Muscle layer of colon (tissue), 2 donors: ENCODE results near the gene CHRM4.
A peak's percentile ranks its signal among the peaks of the same experiment; 100 is the strongest.

Source experiments
- H3K27ac ChIP-seq: one replicate; pipeline ENCODE4 v1.7.0; 2013; ENCODE audit warnings: low read depth, mild to moderate bottlenecking, low read length, moderate library complexity
- H3K27me3 ChIP-seq, 2 donors: one replicate each; pipeline ENCODE4 v1.7.0; 2013; ENCODE audit warnings: low read length in 2 of 2, mild to moderate bottlenecking in 2 of 2; ENCODE audit not compliant: insufficient read depth in 2 of 2, control insufficient read depth in 1 of 2
- H3K36me3 ChIP-seq: one replicate; pipeline ENCODE4 v1.7.0; 2013; ENCODE audit warnings: mild to moderate bottlenecking, low read length; ENCODE audit not compliant: insufficient read depth
- H3K4me1 ChIP-seq: one replicate; pipeline ENCODE4 v1.7.0; 2013; ENCODE audit warnings: mild to moderate bottlenecking, low read length; ENCODE audit not compliant: insufficient read depth
- H3K4me3 ChIP-seq, 2 donors: one replicate each; pipeline ENCODE4 v1.7.0; 2013; ENCODE audit warnings: low read length in 2 of 2, low read depth in 1 of 2, mild to moderate bottlenecking in 1 of 2, moderate library complexity in 1 of 2
- H3K9ac ChIP-seq: one replicate; pipeline ENCODE4 v1.7.0; 2013; ENCODE audit warnings: low read length
- H3K9me3 ChIP-seq: one replicate; pipeline ENCODE4 v1.7.0; 2013; ENCODE audit warnings: mild to moderate bottlenecking, low read length
- donor health status: abdominal sarcoma.
- donor health status: Adenocarcinoma of cecum.

CHRM4 gene

GRCh38 chr11:46391578-46392420 lies at the start of gene CHRM4:
Gene CHRM4 (minus strand): TSS chr11:46391776. CDS start chr11:46386557, 5,219 bp downstream.
- H3K4me1 ChIP-seq, result peaks cover 12% of the 10 kb centered on the region
- H3K9ac ChIP-seq, result no peak within 1 kb of the TSS
- peaks cover 5% of the 10 kb centered on the region for H3K36me3 ChIP-seq
- H3K27me3 ChIP-seq, result peaks cover 27 to 51% of the 10 kb centered on the region in 2 donors
- H3K9me3 ChIP-seq, result no peaks in the 10 kb centered on the region
- H3K27ac ChIP-seq, result no peak within 1 kb of the TSS
- peak within 1 kb of the TSS; percentile 23 to 39 for H3K4me3 ChIP-seq

- H3K9ac ChIP-seq, result no peak overlapping the region
- no peaks in the 10 kb centered on the region for H3K4me1 ChIP-seq
- no peaks in the 10 kb centered on the region for H3K9me3 ChIP-seq
- H3K27me3 ChIP-seq, result no peaks in the 10 kb centered on the region
- H3K27ac ChIP-seq, result no peak overlapping the region
- H3K36me3 ChIP-seq, result peaks cover 19% of the 10 kb centered on the region
- H3K4me3 ChIP-seq, result no peak overlapping the region
Measured at GRCh38 chr11:46438211-46438610, 46.6 kb upstream of the CHRM4 start.

- no peak overlapping the region for H3K27ac ChIP-seq
- no peaks in the 10 kb centered on the region for H3K9me3 ChIP-seq
- H3K9ac ChIP-seq, result no peak overlapping the region
- no peak overlapping the region for H3K4me3 ChIP-seq
- peaks cover 22% of the 10 kb centered on the region for H3K36me3 ChIP-seq
- H3K4me1 ChIP-seq, result no peaks in the 10 kb centered on the region
- no peaks in the 10 kb centered on the region for H3K27me3 ChIP-seq
Measured at GRCh38 chr11:46437122-46437689, 45.6 kb upstream of the CHRM4 start.

- no peak overlapping the region for H3K9ac ChIP-seq
- H3K36me3 ChIP-seq, result peaks cover 29% of the 10 kb centered on the region
- H3K27ac ChIP-seq, result no peak overlapping the region
- H3K4me1 ChIP-seq, result no peaks in the 10 kb centered on the region
- no peaks in the 10 kb centered on the region for H3K27me3 ChIP-seq
- H3K4me3 ChIP-seq, result no peak overlapping the region
- H3K9me3 ChIP-seq, result no peaks in the 10 kb centered on the region
Measured at GRCh38 chr11:46436113-46436512, 44.5 kb upstream of the CHRM4 start.

- Histone ChIP-seq H3K36me3 (peaks cover 33% of the 10 kb centered on the region), H3K9me3 (no peaks in the 10 kb centered on the region), H3K9ac (no peak overlapping the region), H3K4me1 (no peaks in the 10 kb centered on the region), H3K27ac (no peak overlapping the region), H3K27me3 (no peaks in the 10 kb centered on the region), H3K4me3 (no peak overlapping the region)
Measured at GRCh38 chr11:46435679-46436078, 44.1 kb upstream of the CHRM4 start.

GRCh38 chr11:46431211-46431610 lies 39.6 kb upstream of the CHRM4 start:
- H3K27me3 ChIP-seq, result no peaks in the 10 kb centered on the region
- no peak overlapping the region for H3K27ac ChIP-seq
- no peak overlapping the region for H3K4me3 ChIP-seq
- no peaks in the 10 kb centered on the region for H3K4me1 ChIP-seq
- no peaks in the 10 kb centered on the region for H3K9me3 ChIP-seq
- no peak overlapping the region for H3K9ac ChIP-seq
- H3K36me3 ChIP-seq, result peaks cover 42% of the 10 kb centered on the region

GRCh38 chr11:46429717-46430116 lies 38.1 kb upstream of the CHRM4 start:
- Histone ChIP-seq H3K36me3 (peaks cover 41% of the 10 kb centered on the region), H3K27ac (no peak overlapping the region), H3K9me3 (no peaks in the 10 kb centered on the region)

GRCh38 chr11:46427364-46427763 lies 35.8 kb upstream of the CHRM4 start:
- peaks cover 24% of the 10 kb centered on the region for H3K36me3 ChIP-seq
- H3K4me1 ChIP-seq, result no peaks in the 10 kb centered on the region
- H3K4me3 ChIP-seq, result no peak overlapping the region
- no peak overlapping the region for H3K27ac ChIP-seq
- no peak overlapping the region for H3K9ac ChIP-seq
- H3K27me3 ChIP-seq, result no peaks in the 10 kb centered on the region
- no peaks in the 10 kb centered on the region for H3K9me3 ChIP-seq

More at GRCh38 chr11:46429717-46430116, 38.1 kb upstream of the CHRM4 start:
- Histone ChIP-seq H3K4me3 (no peak overlapping the region), H3K9ac (no peak overlapping the region), H3K27me3 (no peaks in the 10 kb centered on the region), H3K4me1 (no peaks in the 10 kb centered on the region)

GRCh38 chr11:46426233-46426991 lies 34.8 kb upstream of the CHRM4 start:
- no peak overlapping the region for H3K27ac ChIP-seq
- H3K9me3 ChIP-seq, result no peaks in the 10 kb centered on the region
- H3K36me3 ChIP-seq, result peaks cover 26% of the 10 kb centered on the region
- H3K4me1 ChIP-seq, result no peaks in the 10 kb centered on the region
- no peaks in the 10 kb centered on the region for H3K27me3 ChIP-seq
- H3K4me3 ChIP-seq, result no peak overlapping the region
- no peak overlapping the region for H3K9ac ChIP-seq

- no peak overlapping the region for H3K27ac ChIP-seq
- H3K36me3 ChIP-seq, result peaks cover 23% of the 10 kb centered on the region
- no peak overlapping the region for H3K4me3 ChIP-seq
- no peaks in the 10 kb centered on the region for H3K4me1 ChIP-seq
- no peaks in the 10 kb centered on the region for H3K9me3 ChIP-seq
- no peak overlapping the region for H3K9ac ChIP-seq
- H3K27me3 ChIP-seq, result no peaks in the 10 kb centered on the region
Measured at GRCh38 chr11:46422588-46422987, 31.0 kb upstream of the CHRM4 start.

- no peaks in the 10 kb centered on the region for H3K27me3 ChIP-seq
- peaks cover 28% of the 10 kb centered on the region for H3K36me3 ChIP-seq
- no peaks in the 10 kb centered on the region for H3K4me1 ChIP-seq
- H3K4me3 ChIP-seq, result no peak overlapping the region
- no peaks in the 10 kb centered on the region for H3K9me3 ChIP-seq
- H3K27ac ChIP-seq, result no peak overlapping the region
- H3K9ac ChIP-seq, result no peak overlapping the region
Measured at GRCh38 chr11:46421257-46421880, 29.8 kb upstream of the CHRM4 start.
